PC-3 (cell line): ENCODE measurements around the gene NRG3. TPM values are rescaled to one million over a fixed set of nuclear protein-coding genes. Genes with fewer than 3 reads are reported as not detected.

Experiments
- ATAC-seq: fragments of 200-7000 bp; cut with Tn5 transposase; 2 replicates; pipeline ENCODE4 v1.9.1; 2020; ENCODE audit warnings: mild to moderate bottlenecking, moderate library complexity
- BruUV-seq: library from RNA; stranded (reverse); fragments of 400-500 nt; replicated peaks from 2 replicates; lab custom pipeline; 2021; lab: Mats Ljungman, UMichigan
- CTCF ChIA-PET: fragments of 300-600 bp; sonication (Branson Sonifier 250); formaldehyde crosslinking; loops from one replicate; lab custom pipeline; 2022; ENCODE audit warnings: antibody characterized with exemption; lab: Charles Lee
- POLR2A ChIA-PET: fragments of 300-600 bp; sonication (Branson Sonifier 250); formaldehyde crosslinking; loops from one replicate; lab custom pipeline; 2022; ENCODE audit warnings: antibody characterized with exemption; ENCODE audit not compliant: unreplicated experiment; lab: Charles Lee
- DNase-seq: peaks from one replicate; pipeline ENCODE4 v3.0.0-alpha.2; 2015
- H2AFZ ChIP-seq: fragments of 300-600 bp; sonication (generic); 2 replicates; pipeline ENCODE4 v1.6.0; 2016; ENCODE audit warnings: antibody characterized with exemption, low read length
- H3F3A ChIP-seq: fragments of 300-600 bp; sonication (generic); one replicate; pipeline ENCODE4 v1.6.0; 2017; ENCODE audit warnings: antibody characterized with exemption, low read length, control low read depth, mild to moderate bottlenecking; ENCODE audit not compliant: unreplicated experiment
- H3K27ac ChIP-seq: fragments of 300-600 bp; sonication (generic); 2 replicates; pipeline ENCODE4 v1.5.1; 2016; ENCODE audit warnings: mild to moderate bottlenecking, low read length
- H3K27me3 ChIP-seq: fragments of 300-600 bp; sonication (generic); 2 replicates; pipeline ENCODE4 v1.6.1; 2016; ENCODE audit warnings: low read length, mixed read lengths
- H3K36me3 ChIP-seq: fragments of 300-600 bp; sonication (generic); 2 replicates; pipeline ENCODE4 v1.6.1; 2016; ENCODE audit warnings: low read depth, mixed run types, low read length, mixed read lengths
- H3K4me1 ChIP-seq: fragments of 300-600 bp; sonication (generic); 2 replicates; pipeline ENCODE4 v1.5.1; 2016; ENCODE audit warnings: low read length; ENCODE audit not compliant: insufficient read depth
- H3K4me2 ChIP-seq: fragments of 300-600 bp; sonication (generic); 2 replicates; pipeline ENCODE4 v1.6.0; 2016; ENCODE audit warnings: low read length
- H3K4me3 ChIP-seq: fragments of 300-600 bp; sonication (generic); 2 replicates; pipeline ENCODE4 v1.5.1; 2016; ENCODE audit warnings: mild to moderate bottlenecking, low read length, mixed read lengths
- H3K79me2 ChIP-seq: fragments of 300-600 bp; sonication (generic); 2 replicates; pipeline ENCODE4 v1.6.1; 2017; ENCODE audit warnings: low read length, mixed read lengths
- H3K9ac ChIP-seq: fragments of 300-600 bp; sonication (generic); 2 replicates; pipeline ENCODE4 v1.6.0; 2016; ENCODE audit warnings: mild to moderate bottlenecking, low read length
- H3K9me2 ChIP-seq: fragments of 300-600 bp; sonication (generic); replicated peaks from 2 replicates; pipeline ENCODE4 v1.6.1; 2016; ENCODE audit warnings: mixed run types, low read length, mixed read lengths
- H3K9me3 ChIP-seq: fragments of 300-600 bp; sonication (generic); 2 replicates; pipeline ENCODE4 v1.6.1; 2016; ENCODE audit warnings: low read length, mixed read lengths
- H4K20me1 ChIP-seq: fragments of 300-600 bp; sonication (generic); 2 replicates; pipeline ENCODE4 v1.6.1; 2016; ENCODE audit warnings: low read length, mixed read lengths
- CTCF ChIP-seq: fragments of 300-600 bp; sonication (generic); conservative IDR thresholded peaks from 2 replicates; pipeline ENCODE4 v1.5.1; 2017; ENCODE audit warnings: antibody characterized with exemption, low read depth, mild to moderate bottlenecking, low read length
- EZH2 ChIP-seq: fragments of 300-600 bp; sonication (generic); IDR thresholded peaks from one replicate; pipeline ENCODE4 v1.6.1; 2017; ENCODE audit warnings: antibody characterized with exemption, mild to moderate bottlenecking, low read length; ENCODE audit not compliant: unreplicated experiment
- EZH2phosphoT487 ChIP-seq: fragments of 300-600 bp; sonication (generic); IDR thresholded peaks from 2 replicates; pipeline ENCODE4 v1.6.1; 2018; ENCODE audit warnings: mild to moderate bottlenecking, antibody characterized with exemption, low read length, borderline replicate concordance
- intact Hi-C: fragments of 100-400 bp; cut with micrococcal nuclease; formaldehyde crosslinking; loops from 2 replicates; pipeline ENCODE4 v1.9.0; 2023
- total RNA-seq: library from RNA; depleted of rRNA; stranded (reverse); fragments of >200 nt; gene quantifications from 2 replicates; pipeline ENCODE4 v1.2.3, GENCODE V29; 2014

Gene NRG3
- total RNA-seq, 1 experiment from 2014 or later = not detected

- H3K9ac ChIP-seq = no peak overlapping the region
- CTCF ChIA-PET = no interaction called here
- no peak overlapping the region for H3K4me3 ChIP-seq
- no peaks in the 10 kb centered on the region for H3K4me1 ChIP-seq
- no peak overlapping the region for H3K27ac ChIP-seq
- H4K20me1 ChIP-seq = no peaks in the 10 kb centered on the region
- no peak overlapping the region for H3K4me2 ChIP-seq
- intact Hi-C loops = no loop called here
- ATAC-seq (no peak), DNase-seq (no peak)
- no TSS peak for BruUV-seq
- H3K36me3 ChIP-seq = no peaks in the 10 kb centered on the region
- H3K9me3 ChIP-seq = no peaks in the 10 kb centered on the region
- TF ChIP-seq EZH2 = no peak
- no peak for TF ChIP-seq EZH2phosphoT487
- TF ChIP-seq CTCF = no peak
- no peaks in the 10 kb centered on the region for H3K27me3 ChIP-seq
- POLR2A ChIA-PET = no interaction called here
- no peak overlapping the region for H2AFZ ChIP-seq
- H3K79me2 ChIP-seq = no peaks in the 10 kb centered on the region
- H3F3A ChIP-seq = no peaks in the 10 kb centered on the region
- H3K9me2 ChIP-seq = no peaks in the 10 kb centered on the region
These were observed 986.9 kb downstream of the NRG3 start for GRCh38 chr10:82861889-82862288.

GRCh38 chr10:82865366-82865765, 990.4 kb downstream of the NRG3 start:
- no peaks in the 10 kb centered on the region for H3K9me3 ChIP-seq
- ChIA-PET CTCF (no interaction called here), POLR2A (no interaction called here)
- no peak overlapping the region for H3K27ac ChIP-seq
- TF ChIP-seq EZH2 (no peak), CTCF (no peak), EZH2phosphoT487 (no peak)
- no peaks in the 10 kb centered on the region for H3K27me3 ChIP-seq
- H3K4me1 ChIP-seq = no peaks in the 10 kb centered on the region
- no peak overlapping the region for H3K4me3 ChIP-seq
- no peak overlapping the region for H3K4me2 ChIP-seq
- no peaks in the 10 kb centered on the region for H3K36me3 ChIP-seq
- no peak for DNase-seq
- BruUV-seq = no TSS peak
- intact Hi-C loops = no loop called here
- no peaks in the 10 kb centered on the region for H3K9me2 ChIP-seq
- no peaks in the 10 kb centered on the region for H3F3A ChIP-seq
- H4K20me1 ChIP-seq = no peaks in the 10 kb centered on the region
- no peak for ATAC-seq
- no peak overlapping the region for H2AFZ ChIP-seq
- H3K79me2 ChIP-seq = no peaks in the 10 kb centered on the region
- H3K9ac ChIP-seq = no peak overlapping the region

GRCh38 chr10:82866424-82867020, 991.5 kb downstream of the NRG3 start:
- CTCF ChIA-PET = no interaction called here
- no peak overlapping the region for H3K27ac ChIP-seq
- POLR2A ChIA-PET = no interaction called here

More at GRCh38 chr10:82866424-82867020, 991.5 kb downstream of the NRG3 start:
- Histone ChIP-seq H2AFZ (no peak overlapping the region), H3K9ac (no peak overlapping the region), H3K9me3 (no peaks in the 10 kb centered on the region), H3K4me1 (no peaks in the 10 kb centered on the region), H3K79me2 (no peaks in the 10 kb centered on the region), H3K9me2 (no peaks in the 10 kb centered on the region), H3K4me2 (no peak overlapping the region), H3K36me3 (no peaks in the 10 kb centered on the region), H3K27me3 (no peaks in the 10 kb centered on the region), H4K20me1 (no peaks in the 10 kb centered on the region), H3K4me3 (no peak overlapping the region), H3F3A (no peaks in the 10 kb centered on the region)
- TF ChIP-seq EZH2 = no peak
- TF ChIP-seq CTCF = no peak
- no peak for TF ChIP-seq EZH2phosphoT487
- no TSS peak for BruUV-seq
- intact Hi-C loops = no loop called here
- ATAC-seq = no peak
- no peak for DNase-seq
